Kidney epithelial cell (primary cell): Measurements from ENCODE around the gene TMEM8B. TPM values are rescaled to one million over a fixed set of nuclear protein-coding genes. Genes with fewer than 3 reads are reported as not detected.

Source experiments
- DNase-seq: peaks from one replicate; pipeline ENCODE4 v3.0.0-alpha.2; 2010; ENCODE audit warnings: low read depth
- H3K27me3 ChIP-seq: 2 replicates; pipeline ENCODE4 v1.6.0; 2011; ENCODE audit warnings: low read length; ENCODE audit not compliant: control insufficient read depth, insufficient read depth
- H3K36me3 ChIP-seq: 2 replicates; pipeline ENCODE4 v1.5.1; 2011; ENCODE audit warnings: low read length; ENCODE audit not compliant: control insufficient read depth, insufficient read depth
- H3K4me3 ChIP-seq: 2 replicates; pipeline ENCODE4 v1.5.1; 2011; ENCODE audit warnings: low read depth, mild to moderate bottlenecking, control low read depth, low read length
- CTCF ChIP-seq: IDR thresholded peaks from 2 replicates; pipeline ENCODE4 v1.5.1; 2011; ENCODE audit warnings: mild to moderate bottlenecking, moderate library complexity, low read length, control low read depth, inconsistent platforms; ENCODE audit not compliant: insufficient read depth, poor library complexity, severe bottlenecking
- total RNA-seq: library from RNA; depleted of rRNA; stranded (reverse); fragments of >200 nt; gene quantifications from 2 replicates; pipeline ENCODE4 v1.2.3, GENCODE V29; 2015

Gene TMEM8B
- total RNA-seq, 1 donor from 2014 or later: 5.9 TPM

GRCh38 chr9:35906923-35907699, 78.1 kb downstream of the TMEM8B start:
- TF ChIP-seq CTCF: no peak
- Histone ChIP-seq H3K4me3 (no peak overlapping the region), H3K36me3 (no peaks in the 10 kb centered on the region), H3K27me3 (no peaks in the 10 kb centered on the region)
- DNase-seq: no peak

GRCh38 chr9:35907711-35908503, 78.9 kb downstream of the TMEM8B start:
- peak; percentile 79 for DNase-seq
- no peak overlapping the region for H3K4me3 ChIP-seq
- H3K27me3 ChIP-seq: no peaks in the 10 kb centered on the region
- H3K36me3 ChIP-seq: no peaks in the 10 kb centered on the region
- no peak for TF ChIP-seq CTCF

- DNase-seq: no peak
- no peak for TF ChIP-seq CTCF
- Histone ChIP-seq H3K27me3 (no peaks in the 10 kb centered on the region), H3K36me3 (no peaks in the 10 kb centered on the region), H3K4me3 (no peak overlapping the region)
These were observed 79.6 kb downstream of the TMEM8B start for GRCh38 chr9:35908504-35909125.

- Histone ChIP-seq H3K27me3 (no peaks in the 10 kb centered on the region), H3K36me3 (no peaks in the 10 kb centered on the region), H3K4me3 (no peak within 1 kb of the TSS)
- no peak for DNase-seq
- TF ChIP-seq CTCF: no peak
These were observed 80.2 kb downstream of the TMEM8B start, which contains the start of gene SPAAR for GRCh38 chr9:35909274-35909673. SPAAR (plus strand) TSS chr9:35909490; CDS start chr9:35910464, 974 bp downstream.

- no peak for DNase-seq
- Histone ChIP-seq H3K27me3 (no peaks in the 10 kb centered on the region), H3K36me3 (no peaks in the 10 kb centered on the region), H3K4me3 (no peak overlapping the region)
- no peak for TF ChIP-seq CTCF
These were observed 80.9 kb downstream of the TMEM8B start for GRCh38 chr9:35909687-35910612.
